ENCODE data around the gene CDKL5.
"Not testable (repeated sequence)": the region's sequence is repeated elsewhere in the genome, so short reads cannot be mapped to it uniquely, and the experiment has no call there.

CDKL5 gene

DNA sequence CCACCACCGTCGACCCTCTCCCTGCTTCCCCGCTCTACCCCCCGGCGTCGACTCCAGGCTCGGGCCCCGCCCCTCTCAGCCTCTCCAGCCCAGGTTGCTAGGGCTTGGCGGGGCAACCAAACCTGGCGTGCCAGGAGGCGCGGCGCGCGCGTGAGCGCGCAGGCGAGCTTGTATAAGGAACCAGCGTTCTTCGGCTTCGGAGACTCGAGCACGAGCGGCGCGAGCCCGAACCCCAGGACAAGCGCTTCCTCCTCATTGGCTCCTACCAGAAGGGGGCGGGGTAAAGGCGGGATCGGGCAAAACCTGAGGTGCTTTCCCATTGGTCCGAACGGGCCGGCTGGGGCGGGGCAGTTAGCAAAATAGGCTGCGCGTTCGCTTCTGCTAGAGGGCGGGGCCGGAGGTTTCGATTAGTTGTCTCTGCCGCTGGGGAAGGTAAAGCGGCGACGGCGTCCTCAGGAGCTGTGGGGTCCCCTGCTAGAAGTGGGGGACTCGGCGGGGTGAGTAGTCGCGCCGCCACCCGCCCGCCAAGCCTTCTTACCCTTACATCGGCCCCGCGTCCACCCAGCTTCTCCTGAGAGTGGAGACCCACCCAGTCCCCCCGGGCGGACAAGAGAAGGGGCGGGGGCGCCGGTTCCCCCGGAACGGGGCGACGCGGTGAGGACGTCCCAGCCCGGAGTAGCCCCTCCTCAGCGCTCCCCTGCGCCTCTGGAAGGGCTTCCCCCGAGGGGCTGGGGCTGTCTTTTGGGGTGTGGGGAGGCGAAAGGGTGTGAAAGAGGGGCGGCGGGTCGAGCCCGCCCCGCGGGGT is at the start of gene CDKL5:
CDKL5 (plus strand) TSS at position 410 of the 805 bp plus-strand sequence. CDS start 81,489 bp downstream, outside the sequence.
- peak; percentile 92 for DNase-seq (ENCODE audit: low spot score)

GRCh38 chrX:18377796-18378195 is 47.6 kb upstream of the CDKL5 start:
- no peak for DNase-seq (ENCODE audit: low spot score)

- DNase-seq (ENCODE audit: low spot score) = no peak
Observed at GRCh38 chrX:18389966-18390365, 35.4 kb upstream of the CDKL5 start.

- DNase-seq (ENCODE audit: low spot score) = peak; percentile 48
Observed at GRCh38 chrX:18390941-18391538, 34.4 kb upstream of the CDKL5 start.

- DNase-seq (ENCODE audit: low spot score) = no peak
Observed at GRCh38 chrX:18394477-18394876, 30.9 kb upstream of the CDKL5 start.

- DNase-seq (ENCODE audit: low spot score) = no peak
Observed at GRCh38 chrX:18401848-18402213, 23.6 kb upstream of the CDKL5 start.

- DNase-seq (ENCODE audit: low spot score) = no peak
Observed at GRCh38 chrX:18406531-18407266, 18.7 kb upstream of the CDKL5 start.

- no peak for DNase-seq (ENCODE audit: low spot score)
Observed at GRCh38 chrX:18410038-18410437, 15.4 kb upstream of the CDKL5 start.

DNA sequence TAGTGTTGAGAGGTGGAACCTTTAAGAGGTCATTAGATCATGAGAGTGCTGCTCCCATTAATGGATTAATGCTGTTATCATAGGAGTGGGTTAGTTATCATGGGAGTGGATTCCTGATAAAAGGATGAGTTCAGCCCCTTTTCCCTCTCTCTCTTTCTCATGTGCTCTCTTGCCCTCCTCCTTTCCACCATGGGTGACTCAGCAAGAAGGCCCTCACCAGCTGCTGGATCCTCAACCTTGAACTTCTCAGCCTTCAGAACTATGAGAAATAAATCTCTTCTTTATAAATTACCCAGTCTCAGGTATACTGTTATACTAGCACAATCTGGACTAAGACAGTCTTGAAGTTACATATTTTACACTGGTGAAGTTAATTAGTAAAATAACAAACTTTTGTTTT is 10.0 kb upstream of the CDKL5 start:
- DNase-seq (ENCODE audit: low spot score) = no peak

- peak; percentile 61 for DNase-seq (ENCODE audit: low spot score)
Observed at GRCh38 chrX:18422325-18422724, 3.1 kb upstream of the CDKL5 start.

GRCh38 chrX:18422886-18423285 is 2.5 kb upstream of the CDKL5 start:
- DNase-seq (ENCODE audit: low spot score) = no peak

- DNase-seq (ENCODE audit: low spot score) = peak; percentile 16
Observed at GRCh38 chrX:18424482-18425198, 768 bp upstream of the CDKL5 start.

GRCh38 chrX:18426004-18426320 is 554 bp downstream of the CDKL5 start:
- DNase-seq (ENCODE audit: low spot score) = no peak

DNA sequence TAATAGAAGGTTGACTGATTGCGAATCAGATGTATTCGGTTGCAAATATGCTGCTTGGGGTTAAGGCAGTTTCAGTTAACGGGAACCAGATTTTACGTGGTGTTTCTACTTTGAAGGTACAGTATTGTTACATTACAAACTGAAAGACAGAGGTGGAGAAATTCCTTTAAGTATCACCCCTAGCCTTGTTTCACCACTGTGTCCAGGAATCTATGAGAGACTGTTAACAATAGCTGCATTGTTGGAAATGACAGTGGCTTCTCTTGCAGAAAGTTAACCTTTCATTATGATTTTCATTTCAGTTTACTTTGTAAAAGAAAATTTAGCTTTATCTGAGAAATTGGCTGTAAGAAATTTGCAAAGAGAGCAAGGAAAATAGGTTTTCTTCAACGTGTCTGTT is 2.6 kb downstream of the CDKL5 start:
- DNase-seq (ENCODE audit: low spot score) = no peak

- DNase-seq (ENCODE audit: low spot score) = not testable (repeated sequence)
Observed at GRCh38 chrX:18433288-18433687, 7.9 kb downstream of the CDKL5 start.

DNA sequence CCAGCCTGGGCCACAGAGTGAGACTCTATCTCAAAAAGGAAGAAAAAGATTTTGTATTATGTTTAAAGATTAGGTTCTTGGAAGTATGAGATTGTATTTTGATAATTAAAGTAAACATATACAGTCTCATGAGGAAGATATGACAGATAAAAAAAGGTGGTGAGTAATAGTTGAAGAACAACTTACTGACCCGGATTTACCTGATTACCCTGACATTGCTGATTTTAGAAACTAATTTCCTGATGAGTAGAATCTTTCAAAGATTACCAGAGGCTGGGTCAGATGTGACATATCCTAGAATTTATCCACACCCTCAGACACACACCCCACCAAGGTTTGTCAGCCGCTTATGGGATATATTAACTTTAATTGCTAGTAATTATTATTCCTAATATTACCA is 9.5 kb downstream of the CDKL5 start:
- DNase-seq (ENCODE audit: low spot score) = no peak

DNA sequence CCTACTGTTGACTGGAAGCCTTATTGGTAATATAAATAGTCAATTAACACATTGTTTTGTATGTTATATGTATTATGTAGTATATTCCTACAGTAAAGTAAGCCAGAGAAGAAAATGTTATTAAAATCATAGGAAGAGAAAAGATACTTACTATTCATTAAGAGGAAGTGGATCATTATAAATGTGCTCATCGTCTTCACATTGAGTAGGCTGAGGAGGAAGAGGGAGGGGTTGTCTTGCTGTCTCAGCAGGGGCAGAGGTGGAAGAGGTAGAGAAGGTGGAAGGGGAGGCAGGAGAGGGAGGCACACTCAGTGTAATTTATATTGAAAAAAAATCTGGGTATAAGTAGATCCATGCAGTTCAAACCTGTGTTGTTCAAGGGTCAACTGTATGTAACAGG is 10.6 kb downstream of the CDKL5 start:
- no peak for DNase-seq (ENCODE audit: low spot score)

DNA sequence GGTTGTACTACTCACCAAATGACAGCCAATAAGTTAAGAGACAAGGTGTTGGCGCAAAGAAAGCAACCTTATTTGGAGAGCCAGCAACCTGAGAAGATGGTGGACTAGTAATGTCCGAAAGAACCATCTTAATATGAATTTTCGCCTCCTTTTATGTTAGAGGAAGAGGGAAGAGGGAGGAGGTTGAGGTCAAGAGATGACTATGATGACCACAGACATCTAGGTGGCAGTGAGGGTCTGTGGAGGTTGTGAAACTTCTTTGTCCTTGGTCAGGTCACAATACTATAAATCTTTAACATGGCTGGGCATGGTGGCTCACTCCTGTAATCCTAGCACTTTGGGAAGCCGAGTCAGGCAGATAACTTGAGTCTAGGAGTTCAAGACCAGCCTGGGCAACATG is 15.4 kb downstream of the CDKL5 start:
- no peak for DNase-seq (ENCODE audit: low spot score)

DNA sequence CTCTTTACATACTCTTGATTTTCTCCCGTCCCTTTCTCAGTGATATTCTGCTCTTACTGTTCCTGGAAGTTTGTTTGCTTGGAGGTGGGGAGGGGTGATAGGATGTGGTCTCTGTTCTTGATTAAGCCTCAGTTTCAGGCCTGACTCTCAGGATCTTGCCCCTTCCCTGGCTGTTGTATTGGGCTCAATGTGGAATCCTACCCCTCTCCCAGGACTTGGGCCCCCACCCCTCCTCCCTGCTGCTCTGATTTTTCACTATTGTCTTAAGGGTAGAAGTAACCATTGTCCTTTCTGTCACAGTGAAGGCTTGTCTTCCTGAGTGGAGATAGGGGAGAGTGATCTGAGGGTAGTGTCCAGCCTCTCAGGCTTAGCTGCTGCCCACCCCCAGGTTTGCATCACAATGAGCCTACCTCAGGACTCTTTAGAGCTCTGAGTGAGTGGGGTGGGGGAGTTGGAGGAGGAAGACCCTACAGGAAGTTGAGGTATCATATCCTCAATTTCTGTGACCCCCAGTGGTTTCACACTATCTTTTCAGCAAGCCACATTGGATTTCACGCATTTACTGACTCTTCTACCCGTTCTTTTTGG is 16.5 kb downstream of the CDKL5 start:
- no peak for DNase-seq (ENCODE audit: low spot score)

- no peak for DNase-seq (ENCODE audit: low spot score)
Observed at GRCh38 chrX:18448416-18448815, 23.0 kb downstream of the CDKL5 start.

DNA sequence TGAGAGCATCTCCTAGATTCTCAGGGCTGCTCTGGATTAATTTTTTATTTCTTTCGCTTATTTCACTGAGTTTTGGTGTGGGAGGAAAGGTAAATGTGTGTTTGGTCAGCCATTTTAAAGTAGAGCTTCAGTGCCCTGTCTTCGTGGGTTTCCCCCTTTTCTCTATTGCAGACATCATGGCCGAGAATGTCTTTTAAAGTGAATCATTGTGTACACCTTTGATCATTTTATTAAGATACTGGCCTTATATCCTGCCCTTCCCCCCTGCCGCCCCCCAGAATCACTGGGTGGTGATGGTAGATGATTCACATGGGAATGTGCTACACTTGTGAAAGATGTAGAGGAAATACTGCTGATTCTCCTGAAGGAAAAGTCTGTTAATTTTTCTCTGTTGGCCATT is 23.8 kb downstream of the CDKL5 start:
- DNase-seq (ENCODE audit: low spot score) = no peak

GRCh38 chrX:18455384-18455783 is 30.0 kb downstream of the CDKL5 start:
- no peak for DNase-seq (ENCODE audit: low spot score)
